MM.1S (cell line): ENCODE results near the gene PTPRO.

Experiments
- DNase-seq: peaks from one replicate; pipeline ENCODE4 v3.0.0-alpha.2; 2015
- H2AFZ ChIP-seq: fragments of 300-600 bp; sonication (generic); 2 replicates; pipeline ENCODE4 v1.6.0; 2016; ENCODE audit warnings: antibody characterized with exemption, low read length
- H3F3A ChIP-seq: fragments of 300-600 bp; sonication (generic); 2 replicates; pipeline ENCODE4 v1.6.1; 2016; ENCODE audit warnings: mild to moderate bottlenecking, antibody characterized with exemption, low read length, moderate library complexity, mixed read lengths; ENCODE audit not compliant: insufficient read depth
- H3K27ac ChIP-seq: fragments of 300-600 bp; sonication (generic); 2 replicates; pipeline ENCODE4 v1.5.1; 2016; ENCODE audit warnings: mild to moderate bottlenecking, low read length
- H3K27me3 ChIP-seq: fragments of 300-600 bp; sonication (generic); replicated peaks from 2 replicates; pipeline ENCODE4 v1.6.0; 2016; ENCODE audit warnings: low read length; ENCODE audit not compliant: insufficient read depth
- H3K36me3 ChIP-seq: fragments of 300-600 bp; sonication (generic); replicated peaks from 2 replicates; pipeline ENCODE4 v1.6.1; 2016; ENCODE audit warnings: mild to moderate bottlenecking, low read length, mixed read lengths; ENCODE audit not compliant: insufficient read depth
- H3K4me1 ChIP-seq: fragments of 300-600 bp; sonication (generic); 2 replicates; pipeline ENCODE4 v1.6.1; 2016; ENCODE audit warnings: low read length, mixed read lengths
- H3K4me2 ChIP-seq: fragments of 300-600 bp; sonication (generic); 2 replicates; pipeline ENCODE4 v1.6.0; 2016; ENCODE audit warnings: low read depth, low read length
- H3K4me3 ChIP-seq: fragments of 300-600 bp; sonication (generic); 2 replicates; pipeline ENCODE4 v1.5.1; 2016; ENCODE audit warnings: low read length, mixed read lengths
- H3K79me2 ChIP-seq: fragments of 300-600 bp; sonication (generic); 2 replicates; pipeline ENCODE4 v1.6.1; 2016; ENCODE audit warnings: mixed run types, low read length, mixed read lengths
- H3K9ac ChIP-seq: fragments of 300-600 bp; sonication (generic); 2 replicates; pipeline ENCODE4 v1.6.1; 2016; ENCODE audit warnings: low read length, mixed read lengths
- H3K9me2 ChIP-seq: fragments of 300-600 bp; sonication (generic); replicated peaks from 2 replicates; pipeline ENCODE4 v1.6.1; 2016; ENCODE audit warnings: mild to moderate bottlenecking, low read length, mixed read lengths; ENCODE audit not compliant: insufficient read depth
- H3K9me3 ChIP-seq: fragments of 300-600 bp; sonication (generic); replicated peaks from 2 replicates; pipeline ENCODE4 v1.6.1; 2016; ENCODE audit warnings: mild to moderate bottlenecking, low read length, mixed read lengths; ENCODE audit not compliant: insufficient read depth
- H4K20me1 ChIP-seq: fragments of 300-600 bp; sonication (generic); 2 replicates; pipeline ENCODE4 v1.6.1; 2016; ENCODE audit warnings: mild to moderate bottlenecking, low read length, moderate library complexity, mixed read lengths; ENCODE audit not compliant: insufficient read depth
- EZH2 ChIP-seq: fragments of 300-600 bp; sonication (generic); optimal IDR thresholded peaks from 2 replicates; pipeline ENCODE3; 2017; ENCODE audit warnings: low read depth, mild to moderate bottlenecking, antibody characterized with exemption, low read length, mixed read lengths
- EZH2phosphoT487 ChIP-seq: fragments of 300-600 bp; sonication (generic); IDR thresholded peaks from 2 replicates; pipeline ENCODE4 v1.6.1; 2018; ENCODE audit warnings: antibody characterized with exemption, low read length
- TF ChIP-seq, protein P1 (sequence below): fragments of 300-600 bp; sonication (generic); IDR thresholded peaks from 2 replicates; pipeline ENCODE4 v1.5.1; 2016; ENCODE audit warnings: antibody characterized with exemption, low read length, mixed read lengths

Gene PTPRO

DNA sequence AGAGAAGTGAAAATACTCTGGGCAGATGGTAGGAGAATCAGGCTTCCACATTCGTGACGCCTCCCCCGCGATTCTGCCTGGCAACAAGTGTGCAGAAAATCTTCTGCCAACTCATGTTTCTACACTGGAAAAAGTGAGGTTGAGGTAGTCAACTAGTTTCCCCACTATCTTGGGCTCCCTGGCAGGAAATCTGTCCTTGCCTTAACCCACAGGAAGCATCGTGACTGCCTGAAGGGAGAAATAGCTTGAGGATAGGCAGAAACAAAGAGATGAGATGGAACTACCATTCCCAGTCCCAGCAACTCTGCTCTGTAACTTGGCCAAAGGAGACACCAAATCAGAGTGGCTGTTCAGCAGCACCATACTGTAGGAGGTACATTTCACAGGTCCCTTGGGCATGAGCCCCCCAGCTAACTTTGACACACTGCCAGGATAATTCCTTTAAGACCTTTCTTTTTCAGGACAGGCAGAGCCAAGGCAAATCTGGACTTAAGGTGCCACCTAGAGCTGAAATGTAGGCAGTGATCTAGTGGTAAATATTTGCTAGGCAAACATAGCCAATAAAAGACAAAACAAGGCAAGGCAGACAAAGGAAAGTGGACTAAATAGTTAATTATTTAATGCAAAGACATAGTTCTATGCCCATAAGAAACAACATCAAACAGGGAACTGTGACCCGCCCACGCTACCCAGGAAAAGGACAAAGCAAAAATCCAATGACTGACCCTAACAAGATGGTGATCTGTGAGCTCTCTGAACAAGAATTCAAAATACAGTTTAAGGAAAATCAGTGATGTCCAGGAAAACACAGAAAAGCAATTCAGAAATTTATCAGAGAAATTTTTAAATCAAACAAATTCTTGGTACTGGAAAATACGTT is 205.1 kb downstream of the PTPRO start:
- H3K4me3 ChIP-seq, result peak overlapping the region; percentile 19; the same call in 1 of the 2 replicates
- no peak overlapping the region; the same call in 1 of the 2 replicates for H3K9ac ChIP-seq
- H3K79me2 ChIP-seq, result no peaks in the 10 kb centered on the region
- H3K36me3 ChIP-seq, result no peaks in the 10 kb centered on the region
- H2AFZ ChIP-seq, result peak overlapping the region; percentile 32
- no peaks in the 10 kb centered on the region for H3K9me3 ChIP-seq
- peak overlapping the region; percentile 42; the same call in 1 of the 2 replicates for H3K4me2 ChIP-seq
- peak overlapping the region; percentile 19; the same call in 1 of the 2 replicates for H3K27ac ChIP-seq
- no peaks in the 10 kb centered on the region for H3K9me2 ChIP-seq
- no peaks in the 10 kb centered on the region for H4K20me1 ChIP-seq
- H3F3A ChIP-seq, result 0 out of 2 replicates have a peak, but pooled peaks cover 5% of the 10 kb centered on the region
- TF ChIP-seq, protein P1, sequence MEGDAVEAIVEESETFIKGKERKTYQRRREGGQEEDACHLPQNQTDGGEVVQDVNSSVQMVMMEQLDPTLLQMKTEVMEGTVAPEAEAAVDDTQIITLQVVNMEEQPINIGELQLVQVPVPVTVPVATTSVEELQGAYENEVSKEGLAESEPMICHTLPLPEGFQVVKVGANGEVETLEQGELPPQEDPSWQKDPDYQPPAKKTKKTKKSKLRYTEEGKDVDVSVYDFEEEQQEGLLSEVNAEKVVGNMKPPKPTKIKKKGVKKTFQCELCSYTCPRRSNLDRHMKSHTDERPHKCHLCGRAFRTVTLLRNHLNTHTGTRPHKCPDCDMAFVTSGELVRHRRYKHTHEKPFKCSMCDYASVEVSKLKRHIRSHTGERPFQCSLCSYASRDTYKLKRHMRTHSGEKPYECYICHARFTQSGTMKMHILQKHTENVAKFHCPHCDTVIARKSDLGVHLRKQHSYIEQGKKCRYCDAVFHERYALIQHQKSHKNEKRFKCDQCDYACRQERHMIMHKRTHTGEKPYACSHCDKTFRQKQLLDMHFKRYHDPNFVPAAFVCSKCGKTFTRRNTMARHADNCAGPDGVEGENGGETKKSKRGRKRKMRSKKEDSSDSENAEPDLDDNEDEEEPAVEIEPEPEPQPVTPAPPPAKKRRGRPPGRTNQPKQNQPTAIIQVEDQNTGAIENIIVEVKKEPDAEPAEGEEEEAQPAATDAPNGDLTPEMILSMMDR, result peak; percentile 54
- no peak for TF ChIP-seq EZH2
- no peaks in the 10 kb centered on the region for H3K27me3 ChIP-seq
- peaks cover 10% of the 10 kb centered on the region for H3K4me1 ChIP-seq
- no peak for DNase-seq

DNA sequence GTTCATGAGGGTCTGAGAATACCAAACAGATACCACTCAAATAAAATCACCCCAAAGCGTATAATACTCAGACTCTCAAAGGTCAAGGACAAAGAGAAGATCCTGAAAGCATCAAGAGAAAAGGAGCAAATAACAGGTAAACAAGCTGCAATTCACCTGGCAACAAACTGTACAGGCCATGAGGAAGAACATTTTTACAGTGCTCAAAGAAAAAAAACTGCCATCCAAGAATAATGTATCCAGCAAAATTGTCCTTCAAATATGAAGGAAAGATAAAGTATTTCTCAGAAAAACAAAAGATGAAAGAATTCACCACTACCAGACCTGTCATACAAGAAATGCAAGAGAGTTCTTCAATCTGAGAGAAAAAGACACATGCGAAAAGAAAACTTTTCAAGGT is 206.4 kb downstream of the PTPRO start:
- H3K4me3 ChIP-seq, result no peak overlapping the region
- H3K36me3 ChIP-seq, result no peaks in the 10 kb centered on the region
- H3K4me2 ChIP-seq, result no peak overlapping the region
- H3K4me1 ChIP-seq, result peaks cover 11% of the 10 kb centered on the region
- H3K27me3 ChIP-seq, result no peaks in the 10 kb centered on the region
- H2AFZ ChIP-seq, result no peak overlapping the region
- DNase-seq, result no peak
- H3K9ac ChIP-seq, result no peak overlapping the region
- H3K79me2 ChIP-seq, result no peaks in the 10 kb centered on the region
- TF ChIP-seq EZH2phosphoT487 (no peak), EZH2 (no peak)
- TF ChIP-seq, protein P1, result no peak
- no peaks in the 10 kb centered on the region for H3K9me3 ChIP-seq
- no peak overlapping the region for H3K27ac ChIP-seq
- 0 out of 2 replicates have a peak, but pooled peaks cover 5% of the 10 kb centered on the region for H3F3A ChIP-seq
- H4K20me1 ChIP-seq, result no peaks in the 10 kb centered on the region
- H3K9me2 ChIP-seq, result no peaks in the 10 kb centered on the region

DNA sequence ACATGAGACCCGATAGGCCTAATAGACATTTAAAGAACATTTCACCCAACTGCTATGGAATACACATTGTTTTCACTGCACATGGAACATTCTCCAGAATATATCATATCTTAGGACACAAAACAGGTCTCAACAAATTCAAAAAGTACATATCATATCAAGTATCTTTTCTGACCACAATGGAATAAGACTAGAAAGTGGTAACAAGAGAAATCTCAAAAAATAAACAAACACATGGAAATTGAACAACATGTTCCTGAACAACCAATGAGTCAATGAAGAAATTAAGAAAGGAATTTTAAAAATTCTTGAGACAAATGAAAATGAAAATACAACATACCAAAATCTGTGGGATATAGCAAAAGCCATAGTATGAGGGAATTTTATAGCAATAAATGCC is 208.1 kb downstream of the PTPRO start:
- Histone ChIP-seq H2AFZ (no peak overlapping the region), H3K4me1 (peaks cover 18% of the 10 kb centered on the region), H3K4me2 (no peak overlapping the region), H3F3A (0 out of 2 replicates have a peak, but pooled peaks cover 8% of the 10 kb centered on the region), H3K4me3 (no peak overlapping the region), H3K9me2 (no peaks in the 10 kb centered on the region), H3K27ac (no peak overlapping the region), H3K79me2 (no peaks in the 10 kb centered on the region), H3K36me3 (no peaks in the 10 kb centered on the region), H3K9me3 (no peaks in the 10 kb centered on the region), H3K27me3 (no peaks in the 10 kb centered on the region), H4K20me1 (no peaks in the 10 kb centered on the region), H3K9ac (no peak overlapping the region)
- DNase-seq, result no peak
- TF ChIP-seq EZH2phosphoT487, result no peak
- TF ChIP-seq, protein P1, result no peak
- no peak for TF ChIP-seq EZH2
